Erythroblast (primary cell): ENCODE measurements around the gene PRDM15.
"Not testable (repeated sequence)": the region's sequence is repeated elsewhere in the genome, so short reads cannot be mapped to it uniquely, and the experiment has no call there.

Experiments used
- GATA1 ChIP-seq: IDR thresholded peaks from 2 replicates; pipeline ENCODE4 v1.6.1; 2011; ENCODE audit warnings: low read depth, mild to moderate bottlenecking, control low read depth, low read length, moderate library complexity
- POLR2A ChIP-seq: IDR thresholded peaks from 2 replicates; pipeline ENCODE4 v1.6.1; 2011; ENCODE audit warnings: mild to moderate bottlenecking, low read length

DNA sequence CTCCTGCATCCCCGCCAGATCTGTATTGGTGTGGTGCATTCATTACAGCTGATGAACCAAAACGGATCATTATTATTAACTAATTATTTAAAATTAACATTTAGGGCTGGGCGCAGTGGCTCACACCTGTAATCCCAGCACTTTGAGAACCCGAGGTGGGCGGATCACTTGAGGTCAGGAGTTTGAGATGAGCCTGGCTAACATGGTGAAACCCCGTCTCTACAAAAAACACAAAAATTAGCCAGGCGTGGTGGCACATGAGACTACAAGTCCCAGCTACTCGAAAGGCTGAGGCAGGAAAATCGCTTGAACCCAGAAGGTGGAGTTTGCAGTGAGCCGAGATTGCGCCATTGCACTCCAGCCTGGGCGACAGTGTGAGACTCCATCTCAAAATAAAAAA is 93.9 kb downstream of the PRDM15 start:
- not testable (repeated sequence) for TF ChIP-seq POLR2A, GATA1
